Measurements from ENCODE around the gene FOXL2. TPM values are rescaled to one million over a fixed set of nuclear protein-coding genes. Genes with fewer than 3 reads are reported as not detected.

FOXL2 gene
- total and polyA plus RNA-seq, 9 of the 15 experiments (the other 6 are each of a cell fraction or from before 2014, with no cell fraction given) = 0.27 to 22.1 (median 3.2) TPM

GRCh38 chr3:138923531-138923994, 23.4 kb downstream of the FOXL2 start (continued):
- TF ChIP-seq MGA (IDR thresholded peaks at IDR 0.05) (no peak), MTA2 (IDR thresholded peaks at IDR 0.05; ENCODE audit: low read depth) (no peak), MTA3 (IDR thresholded peaks at IDR 0.05; ENCODE audit: borderline replicate concordance) (0 out of 2 replicates have a peak, but pooled peaks have one; percentile 37), CTCF (IDR thresholded peaks at IDR 0.05 in 2 of 3, conservative IDR thresholded peaks at IDR 0.05 in 1 of 3; ENCODE audit: insufficient read depth in 2 of 3, low read depth in 1 of 3, low read length in 3 of 3) (peak; percentile 86 to 95 (median 95)), E2F5 (CRISPR knock-in tag; IDR thresholded peaks at IDR 0.05) (0 out of 2 replicates have a peak, but pooled peaks have one; percentile 20), ZNF398 (CRISPR knock-in tag; IDR thresholded peaks at IDR 0.05) (no peak)
- TF ChIP-seq, protein P1, sequence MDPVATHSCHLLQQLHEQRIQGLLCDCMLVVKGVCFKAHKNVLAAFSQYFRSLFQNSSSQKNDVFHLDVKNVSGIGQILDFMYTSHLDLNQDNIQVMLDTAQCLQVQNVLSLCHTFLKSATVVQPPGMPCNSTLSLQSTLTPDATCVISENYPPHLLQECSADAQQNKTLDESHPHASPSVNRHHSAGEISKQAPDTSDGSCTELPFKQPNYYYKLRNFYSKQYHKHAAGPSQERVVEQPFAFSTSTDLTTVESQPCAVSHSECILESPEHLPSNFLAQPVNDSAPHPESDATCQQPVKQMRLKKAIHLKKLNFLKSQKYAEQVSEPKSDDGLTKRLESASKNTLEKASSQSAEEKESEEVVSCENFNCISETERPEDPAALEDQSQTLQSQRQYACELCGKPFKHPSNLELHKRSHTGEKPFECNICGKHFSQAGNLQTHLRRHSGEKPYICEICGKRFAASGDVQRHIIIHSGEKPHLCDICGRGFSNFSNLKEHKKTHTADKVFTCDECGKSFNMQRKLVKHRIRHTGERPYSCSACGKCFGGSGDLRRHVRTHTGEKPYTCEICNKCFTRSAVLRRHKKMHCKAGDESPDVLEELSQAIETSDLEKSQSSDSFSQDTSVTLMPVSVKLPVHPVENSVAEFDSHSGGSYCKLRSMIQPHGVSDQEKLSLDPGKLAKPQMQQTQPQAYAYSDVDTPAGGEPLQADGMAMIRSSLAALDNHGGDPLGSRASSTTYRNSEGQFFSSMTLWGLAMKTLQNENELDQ (CRISPR knock-in tag; IDR thresholded peaks at IDR 0.05; ENCODE audit: borderline replicate concordance) = no peak
